NCI-H1105 (cell line): ENCODE measurements around the gene INPP4B.

Experiments
- DNase-seq: peaks from one replicate; lab custom pipeline; 2025; lab: John Stamatoyannopoulos, UW

The INPP4B gene

DNA sequence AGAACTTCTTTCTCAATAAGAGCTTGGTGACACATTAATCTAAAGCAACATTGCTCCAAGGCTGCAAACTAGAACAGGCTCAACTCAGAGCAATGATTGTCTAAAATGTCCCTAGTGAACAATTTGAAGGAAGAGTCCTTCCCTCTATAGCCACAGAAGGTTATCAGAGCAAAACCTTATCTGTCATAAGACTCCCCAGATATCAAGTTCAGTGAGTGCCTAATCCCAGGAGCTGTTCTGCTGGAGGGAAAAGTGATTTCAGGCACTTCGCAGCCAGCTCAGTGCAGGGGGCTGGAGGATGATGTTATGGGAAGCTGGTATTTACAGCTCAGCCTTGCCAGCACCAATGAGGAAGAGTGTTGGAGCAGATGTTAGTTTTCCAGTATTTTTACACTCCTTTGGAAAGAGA lies 497.5 kb downstream of the INPP4B start:
- DNase-seq = no peak

DNA sequence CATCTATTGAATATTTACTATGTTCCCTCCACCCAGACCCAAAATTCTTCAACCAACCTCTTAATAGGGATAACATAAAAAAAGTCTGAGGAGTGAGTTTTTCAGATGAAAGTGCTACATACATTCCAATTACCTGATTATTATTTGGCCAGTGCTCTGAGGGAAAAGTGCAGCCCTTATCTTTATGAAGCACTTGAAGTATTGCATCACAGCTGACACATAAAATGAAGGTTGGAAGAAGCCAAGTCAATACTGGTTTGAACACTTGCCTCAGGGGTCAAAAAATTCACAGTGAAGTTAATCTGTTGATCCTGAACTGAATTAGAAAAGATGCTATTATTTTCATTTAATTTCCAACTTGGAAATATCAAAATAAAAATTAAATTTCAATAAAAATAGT lies 498.9 kb downstream of the INPP4B start:
- peak; percentile 19 for DNase-seq

DNA sequence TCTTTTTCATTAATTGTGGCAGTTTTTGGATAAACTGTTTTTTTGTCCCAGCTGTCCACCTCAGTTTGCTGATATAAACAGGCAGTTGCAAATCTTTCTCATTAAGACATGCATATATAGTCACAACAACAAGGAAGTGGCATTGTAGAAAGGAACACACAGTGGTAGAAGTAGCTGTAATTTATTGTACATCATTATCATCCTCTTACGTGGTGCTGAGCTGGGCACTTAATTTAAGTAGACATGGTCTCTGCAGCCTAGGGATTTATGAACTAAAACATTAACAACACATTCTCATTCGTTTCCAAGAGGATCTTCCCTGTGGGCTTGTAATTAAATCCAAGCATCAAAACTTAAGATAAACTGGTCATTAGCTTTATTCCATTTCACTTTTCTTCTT lies 500.2 kb downstream of the INPP4B start:
- no peak for DNase-seq

DNA sequence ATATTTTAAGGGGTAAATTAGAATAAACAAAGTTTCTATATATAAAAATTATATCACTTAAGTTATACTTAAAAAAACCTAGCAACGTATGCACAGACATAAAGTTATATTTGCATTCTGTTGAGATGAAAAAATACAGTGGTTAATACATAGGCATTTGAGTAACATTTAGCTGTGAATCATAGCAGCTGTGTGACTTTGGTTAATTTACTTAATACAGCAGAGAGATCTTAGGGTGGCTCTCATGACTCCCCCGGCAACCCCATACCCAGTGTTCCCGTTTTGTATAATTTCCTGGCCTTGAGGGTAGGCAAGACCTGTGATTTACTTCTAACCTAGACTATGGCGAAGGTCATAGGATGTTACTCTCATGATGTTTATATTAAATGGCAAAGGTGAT lies 504.8 kb downstream of the INPP4B start:
- no peak for DNase-seq

- no peak for DNase-seq
These were observed 507.0 kb downstream of the INPP4B start for GRCh38 chr4:142339053-142339452.

DNA sequence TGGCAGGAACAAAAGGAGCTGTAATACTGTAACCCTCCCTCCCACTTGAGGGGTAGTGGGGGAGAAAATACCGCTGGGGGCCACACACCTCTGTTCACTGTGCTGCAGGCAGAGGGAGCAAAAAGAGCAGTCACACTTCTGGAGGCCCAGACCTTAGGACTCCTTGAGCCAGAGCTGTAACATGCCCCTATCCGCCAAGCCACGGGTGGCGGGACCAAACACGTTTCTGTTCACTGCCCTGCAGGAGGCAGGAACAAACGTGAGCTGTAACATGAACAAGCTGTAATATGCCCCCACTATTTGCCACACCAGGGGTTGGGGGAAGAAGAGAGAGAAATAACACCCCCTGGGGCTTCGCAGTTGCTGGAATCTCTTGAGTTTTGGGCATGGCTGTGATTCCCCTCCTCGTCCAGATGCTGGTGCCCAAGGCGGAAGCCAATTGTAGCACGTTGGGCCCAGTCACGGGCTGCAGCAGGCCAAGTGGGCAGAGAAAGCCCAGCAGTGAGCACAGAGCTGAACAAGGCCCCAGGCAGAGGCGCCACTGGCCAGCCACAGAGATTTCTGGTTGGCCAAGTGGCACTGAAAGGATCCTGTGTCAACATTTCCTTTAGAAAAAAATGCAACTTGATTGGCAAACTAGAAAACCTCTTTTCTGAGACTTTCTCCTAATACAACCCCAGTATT lies 509.7 kb downstream of the INPP4B start:
- DNase-seq = no peak

DNA sequence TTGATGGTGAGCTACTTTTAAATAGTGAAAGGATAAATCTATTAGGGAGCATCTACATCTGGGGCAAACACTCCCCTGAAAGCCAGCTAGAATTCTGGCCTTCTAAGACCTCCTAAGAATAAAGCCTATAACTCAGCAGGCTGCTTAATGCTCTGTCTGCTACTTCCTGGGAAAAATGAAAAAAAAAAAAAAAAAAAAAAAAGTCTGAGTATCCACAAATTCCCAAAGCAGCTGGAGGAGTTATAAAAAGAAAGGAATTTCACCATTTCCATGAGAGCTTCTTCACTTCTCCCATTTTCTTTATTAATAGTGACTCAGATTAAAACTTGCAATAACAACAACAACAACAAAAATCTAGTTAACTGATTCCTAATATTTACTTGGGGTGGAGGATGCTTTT lies 511.2 kb downstream of the INPP4B start:
- DNase-seq = no peak

- no peak for DNase-seq
These were observed 514.5 kb downstream of the INPP4B start for GRCh38 chr4:142331646-142332045.

- DNase-seq = no peak
These were observed 515.0 kb downstream of the INPP4B start for GRCh38 chr4:142331132-142331531.

- no peak for DNase-seq
These were observed 515.8 kb downstream of the INPP4B start for GRCh38 chr4:142330311-142330710.

DNA sequence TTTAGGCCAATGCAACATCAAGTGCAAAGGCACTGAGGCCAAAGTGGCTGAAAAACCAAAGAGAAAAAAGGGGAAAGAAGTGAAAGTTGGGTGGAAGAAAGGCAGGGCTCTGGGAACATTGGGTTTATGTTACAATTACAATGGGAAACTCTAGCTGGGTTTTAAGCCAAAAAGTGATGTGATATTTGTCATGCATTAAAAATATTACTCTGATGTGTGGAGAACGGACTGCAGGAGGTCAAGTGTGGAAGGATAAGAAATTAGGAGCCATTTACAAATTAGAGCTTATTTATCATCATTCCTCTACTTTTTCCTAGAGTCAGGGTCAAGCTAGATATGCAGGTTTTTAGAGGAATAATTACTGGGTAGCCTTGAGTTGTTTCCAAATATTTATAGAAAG lies 516.8 kb downstream of the INPP4B start:
- DNase-seq = no peak

GRCh38 chr4:142326181-142326580 lies 519.9 kb downstream of the INPP4B start:
- no peak for DNase-seq

DNA sequence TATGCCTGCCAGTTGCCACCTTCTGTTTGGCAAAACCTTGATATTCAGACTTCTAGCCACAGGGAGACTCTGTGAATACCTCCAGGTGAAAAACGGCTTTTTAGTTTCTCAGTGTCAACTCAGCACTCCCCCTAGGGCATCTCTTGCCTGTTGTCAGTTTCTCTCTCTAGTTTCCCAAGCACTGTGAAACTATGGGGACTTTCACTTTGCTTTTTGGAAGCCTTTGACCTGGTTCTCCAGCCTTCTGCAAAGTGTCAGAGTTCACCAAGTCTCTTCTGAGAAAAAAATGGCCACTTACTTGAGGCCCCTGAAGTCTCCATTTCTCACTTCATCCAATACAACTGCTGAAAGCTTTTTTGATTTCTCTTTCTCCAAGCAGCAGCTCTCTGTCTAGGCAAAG lies 521.5 kb downstream of the INPP4B start:
- no peak for DNase-seq

- DNase-seq = no peak
These were observed 523.1 kb downstream of the INPP4B start for GRCh38 chr4:142322996-142323395.

DNA sequence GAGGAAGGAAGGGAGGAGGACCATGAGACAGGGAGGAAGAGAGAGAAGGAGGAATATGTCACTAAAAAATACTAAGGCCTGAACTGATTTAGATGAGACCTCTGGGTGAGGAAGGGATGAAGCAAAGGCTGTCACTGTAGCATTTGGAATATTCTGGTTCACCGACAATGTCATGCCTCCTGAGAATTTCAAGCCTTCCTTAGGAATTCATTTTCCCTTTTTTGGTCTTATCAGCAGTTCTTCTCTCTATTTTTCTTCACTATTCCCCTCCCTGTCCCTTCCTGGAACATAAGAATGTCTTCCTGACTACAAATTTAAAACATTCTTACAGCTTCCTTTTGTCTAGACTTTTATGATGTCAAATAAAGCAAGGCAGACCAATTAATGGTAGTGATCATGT lies 527.8 kb downstream of the INPP4B start:
- no peak for DNase-seq

DNA sequence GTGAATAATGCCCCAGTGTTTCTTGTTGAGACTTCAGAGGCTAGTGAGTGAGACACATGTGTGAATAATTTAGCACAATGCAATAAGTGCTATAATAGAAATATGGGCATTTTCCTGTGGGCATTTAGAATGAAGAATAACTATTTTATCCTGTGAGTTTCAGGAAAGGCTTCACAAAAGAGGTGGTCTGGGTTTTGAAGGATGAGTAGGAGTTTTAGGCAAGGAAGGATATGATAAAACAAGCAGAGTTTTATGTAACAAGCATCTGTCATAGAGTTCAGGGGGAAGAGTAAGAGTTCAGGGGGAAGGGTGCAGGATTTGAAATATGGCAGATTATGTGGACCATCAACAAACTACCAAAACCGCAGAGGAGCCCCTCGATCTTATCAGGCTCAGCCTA lies 529.2 kb downstream of the INPP4B start:
- DNase-seq = no peak

DNA sequence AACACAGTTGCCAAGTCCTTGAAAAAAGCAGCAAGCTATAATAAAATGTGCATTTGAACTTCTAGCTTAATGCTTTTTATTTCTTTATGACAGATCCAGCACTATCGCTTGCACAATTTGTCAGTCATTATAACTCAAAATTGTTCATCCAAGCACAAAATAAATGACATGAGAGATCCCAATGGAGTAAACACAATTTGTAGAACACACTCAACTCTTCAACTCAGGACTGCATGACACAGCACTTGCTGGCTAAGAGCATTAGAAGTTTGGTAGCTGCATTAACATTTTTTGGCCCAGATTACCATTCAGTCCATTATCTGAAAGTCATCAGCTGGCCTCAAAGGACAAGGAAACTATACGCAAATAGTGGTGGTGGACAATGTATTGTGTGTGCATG lies 530.1 kb downstream of the INPP4B start:
- no peak for DNase-seq

DNA sequence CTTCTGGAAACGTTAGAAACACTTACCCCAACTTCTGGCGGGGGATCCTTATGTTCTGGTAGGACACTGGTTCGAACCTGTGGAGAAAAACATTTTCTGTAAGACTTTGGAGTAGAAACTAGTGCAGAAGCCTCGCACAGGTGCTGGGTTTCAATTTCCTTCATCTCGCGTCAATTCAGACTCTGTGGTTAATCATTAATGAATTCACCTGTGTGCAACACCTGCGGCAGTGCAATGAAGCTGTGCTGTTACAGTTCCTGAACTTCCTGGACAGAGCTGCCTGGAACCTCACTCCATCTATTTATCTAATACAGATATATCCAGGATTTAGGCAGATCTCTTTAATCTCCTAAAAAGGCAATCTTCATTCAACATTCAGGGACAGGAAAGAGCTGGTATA lies 531.4 kb downstream of the INPP4B start:
- DNase-seq = no peak

DNA sequence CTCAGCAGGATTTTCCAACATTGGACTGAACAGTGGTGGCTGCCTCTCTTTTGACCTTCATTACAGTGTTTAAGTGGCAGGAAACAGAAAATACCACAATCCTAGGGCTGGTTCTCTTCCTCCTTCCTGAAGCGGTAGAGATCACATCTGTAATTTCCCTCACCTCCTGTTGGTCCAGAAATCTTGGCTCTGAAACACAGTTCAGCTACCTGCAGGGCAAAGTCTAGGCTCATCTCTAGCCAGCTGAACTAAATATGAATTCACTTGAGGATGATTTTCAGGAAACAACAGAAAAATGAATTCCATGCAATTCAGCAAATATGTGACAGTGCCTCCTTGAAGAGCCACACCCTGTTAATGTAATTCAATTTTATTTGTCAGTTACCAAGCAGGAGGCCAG lies 531.9 kb downstream of the INPP4B start:
- no peak for DNase-seq

- no peak for DNase-seq
These were observed 533.7 kb downstream of the INPP4B start for GRCh38 chr4:142312391-142312790.

DNA sequence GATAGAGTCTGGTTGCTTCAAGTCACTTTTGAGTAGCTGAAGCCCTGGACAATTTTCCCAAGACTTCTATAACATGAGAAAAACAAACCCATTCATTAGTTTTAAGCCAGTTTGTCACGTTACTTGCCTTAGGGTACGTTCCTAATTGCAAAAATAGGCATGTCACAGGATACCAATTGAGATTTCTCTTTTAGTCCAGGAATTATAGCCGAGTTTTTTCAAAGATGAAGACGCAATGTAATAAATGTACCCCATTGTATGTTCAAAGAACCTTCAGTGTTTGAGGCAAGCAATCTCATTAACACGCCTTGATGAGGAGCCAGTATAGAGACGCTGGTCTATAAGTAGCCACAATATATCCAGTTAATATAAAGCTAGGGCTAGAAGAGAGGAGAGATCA lies 534.2 kb downstream of the INPP4B start:
- DNase-seq = no peak

DNA sequence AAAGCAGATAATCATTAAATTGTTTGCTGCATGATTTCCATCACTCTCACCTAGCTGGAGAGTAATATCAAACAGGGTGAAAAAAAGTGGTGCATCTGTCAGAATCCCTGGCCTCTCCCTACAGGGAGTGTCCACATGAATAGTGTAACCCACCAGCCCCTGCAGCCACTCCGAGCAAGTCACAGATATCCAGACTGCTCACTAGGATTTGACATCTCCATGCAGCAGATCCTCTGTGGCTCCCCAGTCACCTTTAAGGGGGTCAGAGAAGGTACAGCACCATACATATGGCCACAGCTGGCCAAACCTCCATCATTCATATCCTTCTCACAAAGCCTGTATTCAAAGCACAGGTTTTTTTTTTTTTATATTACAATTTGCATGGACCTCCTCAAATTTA lies 536.3 kb downstream of the INPP4B start:
- no peak for DNase-seq

- no peak for DNase-seq
These were observed 538.2 kb downstream of the INPP4B start for GRCh38 chr4:142307857-142308256.

GRCh38 chr4:142297313-142297712 lies 548.8 kb downstream of the INPP4B start:
- DNase-seq = no peak

GRCh38 chr4:142293536-142293935 lies 552.6 kb downstream of the INPP4B start:
- DNase-seq = no peak
